Measurements from ENCODE around the gene ZNF594.

Gene ZNF594

GRCh38 chr17:5209396-5209795 is 17.7 kb upstream of the ZNF594 start:
- TF ChIP-seq GATA2 (IDR thresholded peaks at IDR 0.05; ENCODE audit: low read depth, low read length) (no peak), GATA3 (IDR thresholded peaks at IDR 0.05; ENCODE audit: low read depth, low read length) (no peak)

DNA sequence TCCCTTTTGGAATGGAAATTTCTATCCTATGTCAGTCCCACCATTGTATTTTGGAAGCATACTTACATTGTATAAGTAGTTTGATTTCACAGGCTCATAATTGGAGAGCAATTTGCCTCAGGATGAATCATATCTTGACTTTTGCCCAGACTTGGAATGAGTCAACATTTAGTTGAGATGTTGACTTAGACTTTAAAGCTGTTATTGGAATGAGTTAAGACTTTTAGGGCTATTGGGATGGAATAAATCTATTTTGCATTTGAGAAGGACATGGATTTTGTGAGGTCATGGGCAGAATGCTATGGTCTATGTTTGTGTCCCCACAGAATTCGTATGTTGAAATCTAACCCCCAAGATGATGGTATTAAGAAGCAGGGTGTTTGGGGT is 12.2 kb upstream of the ZNF594 start:
- TF ChIP-seq GATA3 (IDR thresholded peaks at IDR 0.05; ENCODE audit: low read depth, low read length) (no peak), GATA2 (IDR thresholded peaks at IDR 0.05; ENCODE audit: low read depth, low read length) (no peak)

DNA sequence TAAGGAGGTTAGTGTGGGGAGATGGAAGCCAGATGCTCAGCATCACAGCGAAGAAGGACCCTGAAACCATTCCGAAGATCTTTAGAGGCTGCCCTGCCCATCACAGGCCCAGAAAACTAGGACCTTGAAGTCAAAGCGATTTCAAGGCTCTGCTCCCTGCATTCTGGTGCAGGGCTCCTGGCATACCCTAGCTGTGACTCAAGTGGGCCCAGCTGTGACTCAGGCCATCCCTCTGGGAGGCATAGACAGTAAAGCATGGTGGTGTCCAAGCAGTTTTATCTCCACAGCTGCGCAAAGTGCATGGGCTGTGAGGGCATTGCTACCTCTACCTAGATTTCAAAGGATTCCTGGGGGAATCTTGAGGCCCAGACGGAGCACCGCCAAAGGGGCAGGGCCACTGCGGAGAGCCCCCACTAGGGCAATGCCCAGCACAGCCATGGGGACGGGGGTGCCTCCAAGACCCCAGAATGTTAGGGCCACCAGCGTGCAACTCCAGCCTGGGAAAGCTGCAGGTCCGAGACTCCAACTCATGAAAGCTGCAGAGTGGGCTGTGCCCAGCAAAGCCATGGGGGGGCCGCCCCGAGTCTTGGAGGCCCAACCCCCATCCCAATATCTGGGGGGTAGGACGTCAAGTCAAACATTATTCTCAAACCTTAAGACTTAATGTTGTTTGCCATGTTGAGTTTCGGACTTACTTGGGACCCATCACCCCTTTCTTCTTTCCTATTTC is 11.7 kb upstream of the ZNF594 start:
- TF ChIP-seq GATA3 (IDR thresholded peaks at IDR 0.05; ENCODE audit: low read depth, low read length) (no peak), GATA2 (IDR thresholded peaks at IDR 0.05; ENCODE audit: low read depth, low read length) (no peak)

DNA sequence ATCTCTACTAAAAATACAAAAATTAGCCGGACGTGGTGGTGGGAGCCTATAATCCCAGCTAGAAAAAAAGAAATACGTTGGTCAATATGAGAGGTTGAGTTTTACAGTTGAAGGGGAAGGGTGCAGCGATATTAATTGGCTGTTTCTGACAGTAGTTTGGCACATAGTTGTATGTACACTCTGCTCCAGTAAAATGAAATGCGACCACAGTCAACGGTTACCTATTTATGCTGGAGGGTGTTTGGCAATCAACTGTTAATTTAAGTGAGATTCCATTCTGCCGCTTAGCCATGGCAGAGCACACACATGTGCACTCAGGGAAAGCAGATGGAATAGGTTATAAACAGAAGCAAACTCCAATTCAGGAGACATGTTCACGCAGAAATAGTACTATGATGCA is 9.3 kb upstream of the ZNF594 start:
- TF ChIP-seq GATA3 (IDR thresholded peaks at IDR 0.05; ENCODE audit: low read depth, low read length) (no peak), GATA2 (IDR thresholded peaks at IDR 0.05; ENCODE audit: low read depth, low read length) (no peak)

- TF ChIP-seq GATA3 (IDR thresholded peaks at IDR 0.05; ENCODE audit: low read depth, low read length), result no peak
- TF ChIP-seq GATA2 (IDR thresholded peaks at IDR 0.05; ENCODE audit: low read depth, low read length), result no peak
Observed at GRCh38 chr17:5200360-5200759, 8.7 kb upstream of the ZNF594 start.

GRCh38 chr17:5198472-5198871 is 6.8 kb upstream of the ZNF594 start:
- TF ChIP-seq GATA2 (IDR thresholded peaks at IDR 0.05; ENCODE audit: low read depth, low read length) (no peak), GATA3 (IDR thresholded peaks at IDR 0.05; ENCODE audit: low read depth, low read length) (no peak)

DNA sequence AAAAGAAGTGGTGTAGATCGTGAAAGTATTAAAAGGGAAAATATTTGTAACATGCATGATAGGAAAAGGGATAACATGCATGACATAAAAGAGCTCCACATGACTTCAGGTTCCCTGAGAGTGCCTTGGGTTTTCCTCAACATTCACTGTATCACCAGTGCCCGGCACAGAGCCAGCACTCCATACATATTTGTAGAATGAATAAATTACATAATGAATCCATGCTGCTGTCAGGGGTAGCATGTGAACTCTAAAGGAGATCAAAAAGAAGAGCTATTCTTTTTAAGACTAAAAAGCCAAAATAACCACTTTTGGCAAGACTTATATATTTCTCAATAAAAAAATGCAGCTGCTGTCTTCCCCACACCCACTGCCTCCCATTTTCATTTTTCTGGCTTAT is 2.7 kb upstream of the ZNF594 start:
- TF ChIP-seq GATA2 (IDR thresholded peaks at IDR 0.05; ENCODE audit: low read depth, low read length) (no peak), GATA3 (IDR thresholded peaks at IDR 0.05; ENCODE audit: low read depth, low read length) (no peak)

DNA sequence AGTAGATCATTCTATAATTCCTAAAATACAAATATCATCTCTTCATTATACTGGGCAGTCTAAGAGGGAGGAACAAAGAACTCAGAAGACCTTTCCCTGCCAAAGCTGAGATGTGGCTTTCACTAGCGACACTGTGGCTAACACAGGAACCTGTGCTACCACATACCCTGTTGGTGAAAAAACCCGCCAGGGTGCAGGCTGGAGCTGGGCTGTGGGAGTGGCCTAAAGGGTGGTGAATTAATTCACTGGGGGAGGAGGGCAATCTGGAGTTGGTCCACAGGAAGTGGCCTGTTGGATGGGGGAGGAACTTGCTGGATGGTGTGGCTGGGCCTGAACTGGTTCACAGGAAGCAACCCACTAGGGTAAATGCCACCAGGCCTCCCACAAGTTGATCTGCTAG is 7.4 kb downstream of the ZNF594 start:
- no peak for TF ChIP-seq GATA2 (IDR thresholded peaks at IDR 0.05; ENCODE audit: low read depth, low read length)
- TF ChIP-seq GATA3 (IDR thresholded peaks at IDR 0.05; ENCODE audit: low read depth, low read length), result no peak

DNA sequence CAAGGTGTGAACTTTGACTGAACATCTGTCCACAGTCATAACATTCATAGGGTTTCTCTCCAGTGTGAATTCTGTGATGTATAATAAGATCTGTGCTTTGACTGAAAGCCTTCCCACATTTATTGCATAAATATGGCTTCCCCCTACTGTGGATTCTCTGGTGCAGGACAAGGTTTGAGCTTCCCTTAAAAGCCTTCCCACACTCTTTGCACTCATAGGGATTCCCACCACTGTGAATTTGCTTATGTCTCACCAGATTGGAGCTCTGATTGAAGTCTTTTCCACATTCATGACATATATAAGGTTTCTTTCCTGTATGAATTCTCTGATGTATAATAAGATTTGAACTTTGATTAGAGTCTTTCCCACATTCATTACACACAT is 8.3 kb downstream of the ZNF594 start:
- TF ChIP-seq GATA2 (IDR thresholded peaks at IDR 0.05; ENCODE audit: low read depth, low read length) (no peak), GATA3 (IDR thresholded peaks at IDR 0.05; ENCODE audit: low read depth, low read length) (no peak)

DNA sequence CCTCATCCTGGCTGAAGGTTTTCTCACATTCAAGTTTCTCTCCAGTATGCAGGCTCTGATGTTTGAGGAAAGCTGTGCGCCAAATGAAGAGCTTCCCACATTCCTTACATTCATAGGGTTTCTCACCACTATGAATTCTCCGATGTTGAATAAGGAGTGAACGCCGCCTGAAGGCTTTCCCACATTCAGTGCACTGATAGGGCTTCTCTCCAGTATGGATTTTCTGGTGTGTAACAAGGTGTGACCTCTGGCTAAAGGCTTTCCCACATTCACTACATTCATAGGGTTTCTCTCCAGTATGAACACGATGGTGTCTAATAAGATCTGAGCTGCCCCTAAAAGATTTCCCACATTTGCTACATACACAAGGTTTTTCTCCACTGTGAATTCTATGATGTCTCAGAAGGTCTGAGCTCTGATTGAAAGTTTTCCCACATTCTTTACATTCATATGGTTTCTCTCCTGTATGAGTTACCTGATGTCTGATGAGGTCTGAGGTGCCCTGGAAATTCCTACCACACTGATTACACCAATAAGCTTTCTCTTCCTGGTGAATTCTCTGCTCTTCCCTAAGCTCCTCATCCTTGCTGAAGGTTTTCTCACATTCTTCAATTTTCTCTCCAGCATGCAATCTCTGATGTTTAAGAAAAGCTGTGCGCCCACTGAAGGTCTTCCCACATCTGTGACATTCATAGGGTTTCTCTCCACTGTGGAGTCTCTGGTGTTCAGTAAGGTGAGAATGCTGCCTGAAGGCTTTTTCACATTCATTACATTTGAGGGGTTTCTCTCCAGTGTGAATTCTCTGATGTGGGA is 8.9 kb downstream of the ZNF594 start:
- TF ChIP-seq GATA3 (IDR thresholded peaks at IDR 0.05; ENCODE audit: low read depth, low read length), result no peak
- TF ChIP-seq GATA2 (IDR thresholded peaks at IDR 0.05; ENCODE audit: low read depth, low read length), result no peak

DNA sequence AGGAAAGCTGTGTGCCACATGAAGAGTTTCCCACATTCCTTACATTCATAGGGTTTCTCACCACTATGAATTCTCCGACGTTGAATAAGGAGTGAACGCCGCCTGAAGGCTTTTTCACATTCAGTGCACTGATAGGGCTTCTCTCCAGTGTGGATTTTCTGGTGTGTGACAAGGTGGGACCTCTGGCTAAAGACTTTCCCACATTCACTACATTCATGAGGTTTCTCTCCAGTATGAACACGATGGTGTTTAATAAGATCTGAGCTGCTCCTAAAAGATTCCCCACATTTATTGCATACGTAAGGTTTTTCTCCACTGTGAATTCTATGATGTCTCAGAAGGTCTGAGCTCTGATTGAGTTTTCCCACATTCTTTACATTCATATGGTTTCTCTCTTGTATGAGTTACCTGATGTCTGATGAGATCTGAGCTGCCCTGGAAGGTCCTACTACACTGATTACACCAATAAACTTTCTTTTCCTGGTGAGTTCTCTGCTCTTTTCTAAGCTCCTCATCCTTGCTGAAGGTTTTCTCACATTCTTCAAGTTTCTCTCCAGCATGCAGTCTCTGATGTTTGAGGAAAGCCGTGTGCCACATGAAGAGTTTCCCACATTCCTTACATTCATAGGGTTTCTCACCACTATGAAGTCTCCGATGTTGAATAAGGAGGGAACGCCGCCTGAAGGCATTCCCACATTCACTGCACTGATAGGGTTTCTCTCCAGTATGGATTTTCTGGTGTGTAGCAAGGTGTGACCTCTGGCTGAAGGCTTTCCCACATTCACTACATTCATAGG is 10.0 kb downstream of the ZNF594 start:
- TF ChIP-seq GATA3 (IDR thresholded peaks at IDR 0.05; ENCODE audit: low read depth, low read length) (no peak), GATA2 (IDR thresholded peaks at IDR 0.05; ENCODE audit: low read depth, low read length) (no peak)

DNA sequence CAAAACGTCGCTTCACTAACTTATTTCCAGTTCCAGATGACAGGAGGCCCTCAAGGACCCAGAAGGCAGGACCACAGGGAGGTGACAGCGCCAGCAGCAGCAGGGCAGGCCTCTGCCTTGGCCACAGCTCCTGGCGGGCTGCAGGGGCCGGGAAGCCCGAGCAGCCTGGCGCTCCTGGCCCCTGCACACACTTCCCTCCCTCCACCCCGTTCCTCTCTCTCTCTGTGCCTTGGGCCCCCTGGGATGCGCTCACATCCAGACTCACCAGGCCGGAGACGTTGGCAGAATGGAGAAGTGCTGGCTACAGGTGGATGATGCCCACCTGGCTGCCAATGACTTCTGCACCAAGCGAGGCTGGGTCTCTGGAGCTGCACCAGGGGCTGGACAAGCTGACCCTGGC is 12.7 kb downstream of the ZNF594 start:
- TF ChIP-seq GATA2 (IDR thresholded peaks at IDR 0.05; ENCODE audit: low read depth, low read length), result no peak
- TF ChIP-seq GATA3 (IDR thresholded peaks at IDR 0.05; ENCODE audit: low read depth, low read length), result no peak

DNA sequence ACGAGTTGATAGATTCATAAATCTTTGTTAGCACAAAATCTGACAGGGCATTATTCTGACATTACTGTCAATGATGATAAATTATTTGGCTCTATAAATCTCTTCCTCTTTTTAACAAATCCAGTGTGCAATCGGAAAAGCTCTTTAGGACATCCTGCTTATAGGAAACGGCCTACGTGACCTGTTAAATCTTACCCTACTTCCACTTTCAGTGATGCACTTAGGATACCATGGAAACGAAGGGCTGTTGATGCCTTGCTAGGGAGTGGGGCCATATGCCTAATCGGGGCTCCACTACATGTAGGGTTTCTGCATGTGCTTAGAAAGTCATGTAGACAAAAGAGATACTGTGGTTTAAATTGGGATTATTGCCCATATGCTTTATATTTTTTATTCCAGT is 27.2 kb downstream of the ZNF594 start:
- TF ChIP-seq GATA2 (IDR thresholded peaks at IDR 0.05; ENCODE audit: low read depth, low read length) (no peak), GATA3 (IDR thresholded peaks at IDR 0.05; ENCODE audit: low read depth, low read length) (no peak)

GRCh38 chr17:5139458-5139732 is 52.3 kb downstream of the ZNF594 start:
- TF ChIP-seq GATA3 (IDR thresholded peaks at IDR 0.05; ENCODE audit: low read depth, low read length), result no peak
